Endodermal cell (in vitro differentiated cells): Measurements from ENCODE around the gene NR5A1. TPM values are rescaled to one million over a fixed set of nuclear protein-coding genes. Genes with fewer than 3 reads are reported as not detected.

Source experiments
- DNase-seq: peaks from one replicate; pipeline ENCODE4 v3.0.0-alpha.2; 2017
- H3K27ac ChIP-seq: 2 replicates; pipeline ENCODE4 v1.5.1; 2013; ENCODE audit warnings: mild to moderate bottlenecking, low read depth, low read length, moderate library complexity
- H3K27me3 ChIP-seq: 2 replicates; pipeline ENCODE4 v1.6.1; 2013; ENCODE audit warnings: mild to moderate bottlenecking, low read length, moderate library complexity; ENCODE audit not compliant: insufficient read depth, control insufficient read depth, poor library complexity, severe bottlenecking
- H3K36me3 ChIP-seq: 2 replicates; pipeline ENCODE4 v1.7.0; 2013; ENCODE audit warnings: mild to moderate bottlenecking, low read length, moderate library complexity; ENCODE audit not compliant: control insufficient read depth, insufficient read depth
- H3K4me1 ChIP-seq: one replicate; pipeline ENCODE4 v1.7.0; 2013; ENCODE audit warnings: low read length; ENCODE audit not compliant: control insufficient read depth, insufficient read depth
- H3K4me3 ChIP-seq: 2 replicates; pipeline ENCODE4 v1.5.1; 2013; ENCODE audit warnings: mild to moderate bottlenecking, low read length, moderate library complexity
- H3K9ac ChIP-seq: 2 replicates; pipeline ENCODE4 v1.6.1; 2013; ENCODE audit warnings: mild to moderate bottlenecking, low read length, moderate library complexity; ENCODE audit not compliant: poor library complexity, severe bottlenecking; ENCODE audit errors: extremely low read depth
- H3K9me3 ChIP-seq: 2 replicates; pipeline ENCODE4 v1.6.1; 2013; ENCODE audit warnings: mild to moderate bottlenecking, low read length, moderate library complexity; ENCODE audit not compliant: control insufficient read depth
- H3K27ac Mint-ChIP-seq: 2 replicates; pipeline ENCODE4 v1.8.0; 2020; ENCODE audit warnings: mixed read lengths
- H3K27me3 Mint-ChIP-seq: 2 replicates; pipeline ENCODE4 v1.8.0; 2021; ENCODE audit warnings: mild to moderate bottlenecking, mixed read lengths; ENCODE audit not compliant: insufficient read depth
- H3K36me3 Mint-ChIP-seq: 2 replicates; pipeline ENCODE4 v1.8.0; 2020; ENCODE audit warnings: low read depth, mixed read lengths
- H3K4me1 Mint-ChIP-seq: 2 replicates; pipeline ENCODE4 v1.8.0; 2020; ENCODE audit warnings: mixed read lengths
- H3K4me3 Mint-ChIP-seq: 2 replicates; pipeline ENCODE4 v1.8.0; 2020; ENCODE audit warnings: mild to moderate bottlenecking, moderate library complexity, mixed read lengths
- H3K9me3 Mint-ChIP-seq: 2 replicates; pipeline ENCODE4 v1.8.0; 2020; ENCODE audit warnings: mild to moderate bottlenecking, mixed read lengths
- WGBS, 2 experiments: methylation state at CpG; one replicate each; pipeline versions ENCODE4 v1.1.5 to v1.1.7; 2013; ENCODE audit warnings: missing lambda C conversion rate in 2 of 2, mixed read lengths in 1 of 2; ENCODE audit not compliant: insufficient coverage in 1 of 2, insufficient read length in 1 of 2; 5-methylcytosine and 5-hydroxymethylcytosine counted together
- total RNA-seq, 2 donors: library from RNA; stranded (reverse); fragmentation: NEBNext Ultra II Directional in 1 of 2; extraction: Animal tissue kit (Norgen Biotek cat#: 25700) in 1 of 2; gene quantifications; 2 replicates in 1 of 2; 3 replicates in 1 of 2; pipeline ENCODE4 v1.2.1, GENCODE V29; 2021
- TF ChIP-seq, protein P1 (sequence below): fragments of 200-600 bp; sonication (generic); conservative IDR thresholded peaks from 2 replicates; pipeline ENCODE4 v1.5.0; 2021; ENCODE audit warnings: antibody characterized with exemption, mild to moderate bottlenecking

Gene NR5A1
- total RNA-seq, 2 donors from 2014 or later, result 0.37 TPM; not detected in 1

GRCh38 chr9:124475158-124475867, 31.9 kb downstream of the NR5A1 start:
- TF ChIP-seq, protein P1, sequence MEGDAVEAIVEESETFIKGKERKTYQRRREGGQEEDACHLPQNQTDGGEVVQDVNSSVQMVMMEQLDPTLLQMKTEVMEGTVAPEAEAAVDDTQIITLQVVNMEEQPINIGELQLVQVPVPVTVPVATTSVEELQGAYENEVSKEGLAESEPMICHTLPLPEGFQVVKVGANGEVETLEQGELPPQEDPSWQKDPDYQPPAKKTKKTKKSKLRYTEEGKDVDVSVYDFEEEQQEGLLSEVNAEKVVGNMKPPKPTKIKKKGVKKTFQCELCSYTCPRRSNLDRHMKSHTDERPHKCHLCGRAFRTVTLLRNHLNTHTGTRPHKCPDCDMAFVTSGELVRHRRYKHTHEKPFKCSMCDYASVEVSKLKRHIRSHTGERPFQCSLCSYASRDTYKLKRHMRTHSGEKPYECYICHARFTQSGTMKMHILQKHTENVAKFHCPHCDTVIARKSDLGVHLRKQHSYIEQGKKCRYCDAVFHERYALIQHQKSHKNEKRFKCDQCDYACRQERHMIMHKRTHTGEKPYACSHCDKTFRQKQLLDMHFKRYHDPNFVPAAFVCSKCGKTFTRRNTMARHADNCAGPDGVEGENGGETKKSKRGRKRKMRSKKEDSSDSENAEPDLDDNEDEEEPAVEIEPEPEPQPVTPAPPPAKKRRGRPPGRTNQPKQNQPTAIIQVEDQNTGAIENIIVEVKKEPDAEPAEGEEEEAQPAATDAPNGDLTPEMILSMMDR, result peak; percentile 41
- no peaks in the 10 kb centered on the region for H3K9me3 Mint-ChIP-seq
- H3K27ac Mint-ChIP-seq, result no peak overlapping the region
- H3K36me3 Mint-ChIP-seq, result no peaks in the 10 kb centered on the region
- H3K9me3 ChIP-seq, result no peaks in the 10 kb centered on the region
- H3K9ac ChIP-seq, result no peak overlapping the region
- H3K27me3 Mint-ChIP-seq, result peaks cover 46% of the 10 kb centered on the region
- H3K4me1 Mint-ChIP-seq, result peaks cover 2% of the 10 kb centered on the region
- no peaks in the 10 kb centered on the region for H3K4me1 ChIP-seq
- no peak overlapping the region for H3K27ac ChIP-seq
- H3K27me3 ChIP-seq, result peaks cover 33% of the 10 kb centered on the region
- peak; percentile 83 for DNase-seq
- no peak overlapping the region for H3K4me3 Mint-ChIP-seq
- no peaks in the 10 kb centered on the region for H3K36me3 ChIP-seq
- no peak overlapping the region for H3K4me3 ChIP-seq
- 80 to 90% methylated on average over 7 to 21 of the region's 21 CpGs for WGBS, 2 experiments

DNA sequence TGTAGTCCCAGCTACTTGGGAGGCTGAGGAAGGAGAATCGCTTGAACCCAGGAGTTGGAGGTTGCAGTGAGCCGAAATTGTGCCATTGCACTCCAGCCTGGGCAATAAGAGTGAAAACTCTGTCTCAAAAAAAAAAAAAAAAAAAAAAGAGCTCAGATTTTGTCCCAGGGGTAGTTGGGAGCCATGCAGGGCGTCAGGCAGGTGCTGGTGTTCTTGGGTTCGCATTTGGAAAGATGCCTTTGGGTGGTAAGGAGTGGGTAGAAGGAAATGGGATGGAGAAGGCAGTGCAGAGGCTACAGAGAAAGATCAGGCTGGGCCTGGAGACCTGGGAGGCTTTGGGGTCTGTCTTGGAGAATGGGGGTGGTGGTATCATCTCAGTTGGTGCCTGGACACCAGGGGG, 33.0 kb downstream of the NR5A1 start:
- Mint-ChIP-seq H3K4me3 (no peak overlapping the region), H3K36me3 (no peaks in the 10 kb centered on the region), H3K27ac (no peak overlapping the region), H3K27me3 (peaks cover 34% of the 10 kb centered on the region), H3K9me3 (no peaks in the 10 kb centered on the region), H3K4me1 (peaks cover 2% of the 10 kb centered on the region)
- no peaks in the 10 kb centered on the region for H3K9me3 ChIP-seq
- peaks cover 21% of the 10 kb centered on the region for H3K27me3 ChIP-seq
- 75 to 77% methylated on average over 2 to 4 of the region's 4 CpGs for WGBS, 2 experiments
- no peak overlapping the region for H3K4me3 ChIP-seq
- no peak overlapping the region for H3K27ac ChIP-seq
- no peaks in the 10 kb centered on the region for H3K4me1 ChIP-seq
- H3K36me3 ChIP-seq, result no peaks in the 10 kb centered on the region
- H3K9ac ChIP-seq, result no peak overlapping the region
- TF ChIP-seq, protein P1, result no peak
- DNase-seq, result no peak

DNA sequence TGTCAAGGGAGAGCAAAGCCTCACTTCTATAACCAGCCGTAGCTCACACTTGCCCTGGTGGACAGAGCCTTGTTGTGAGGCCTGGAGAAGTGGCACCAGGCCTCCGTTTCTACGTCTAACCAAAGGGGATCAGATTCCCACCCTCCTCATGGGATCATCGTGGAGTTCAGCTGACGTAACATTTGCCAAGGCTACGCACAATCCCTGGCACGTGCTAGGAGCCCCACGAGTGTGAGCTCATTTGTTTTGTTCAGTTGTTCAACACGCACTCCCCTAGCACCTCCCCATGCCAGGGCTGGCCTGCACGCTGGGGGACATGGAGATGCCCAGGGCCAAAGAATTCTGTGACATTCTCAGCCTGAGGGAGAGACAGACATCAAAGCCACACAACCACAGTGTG, 33.9 kb downstream of the NR5A1 start:
- TF ChIP-seq, protein P1, result no peak
- H3K27me3 ChIP-seq, result peaks cover 13% of the 10 kb centered on the region
- no peaks in the 10 kb centered on the region for H3K9me3 Mint-ChIP-seq
- no peaks in the 10 kb centered on the region for H3K4me1 ChIP-seq
- H3K4me3 ChIP-seq, result no peak overlapping the region
- H3K36me3 ChIP-seq, result no peaks in the 10 kb centered on the region
- peaks cover 26% of the 10 kb centered on the region for H3K27me3 Mint-ChIP-seq
- H3K4me1 Mint-ChIP-seq, result peaks cover under 1% of the 10 kb centered on the region
- no peaks in the 10 kb centered on the region for H3K9me3 ChIP-seq
- DNase-seq, result no peak
- H3K27ac ChIP-seq, result no peak overlapping the region
- WGBS, 2 experiments, result 90 to 97% methylated on average over 7 to 10 of the region's 10 CpGs
- no peak overlapping the region for H3K27ac Mint-ChIP-seq
- no peaks in the 10 kb centered on the region for H3K36me3 Mint-ChIP-seq
- no peak overlapping the region for H3K9ac ChIP-seq
- H3K4me3 Mint-ChIP-seq, result no peak overlapping the region
